Ishikawa (cell line): Measurements from ENCODE around the gene LRRC42.

Experiments
- CEBPB ChIP-seq: IDR thresholded peaks from 2 replicates; pipeline ENCODE4 v1.6.1; 2012
- CREB1 ChIP-seq: IDR thresholded peaks from 2 replicates; pipeline ENCODE4 v1.6.1; 2012; ENCODE audit warnings: low read depth
- EGR1 ChIP-seq: IDR thresholded peaks from 2 replicates; pipeline ENCODE4 v1.6.1; 2012
- EP300 ChIP-seq: IDR thresholded peaks from 2 replicates; pipeline ENCODE4 v1.6.1; 2012; ENCODE audit warnings: borderline replicate concordance
- FOXM1 ChIP-seq: IDR thresholded peaks from 2 replicates; pipeline ENCODE4 v1.6.1; 2012; ENCODE audit warnings: low read depth, borderline replicate concordance
- NFIC ChIP-seq: IDR thresholded peaks from 2 replicates; pipeline ENCODE4 v1.6.1; 2012
- RAD21 ChIP-seq: IDR thresholded peaks from 2 replicates; pipeline ENCODE4 v1.6.1; 2012; ENCODE audit warnings: low read depth
- TAF1 ChIP-seq: IDR thresholded peaks from 2 replicates; pipeline ENCODE4 v1.6.1; 2012; ENCODE audit warnings: low read depth, mild to moderate bottlenecking
- TCF12 ChIP-seq: IDR thresholded peaks from 2 replicates; pipeline ENCODE4 v1.6.1; 2012; ENCODE audit warnings: low read depth
- TEAD4 ChIP-seq: IDR thresholded peaks from 2 replicates; pipeline ENCODE4 v1.6.1; 2012
- YY1 ChIP-seq: IDR thresholded peaks from 2 replicates; pipeline ENCODE4 v1.6.1; 2012; ENCODE audit warnings: low read depth
- ZBTB7A ChIP-seq: IDR thresholded peaks from 2 replicates; pipeline ENCODE4 v1.6.1; 2012; ENCODE audit warnings: low read depth
- TF ChIP-seq, protein P1 (sequence below): IDR thresholded peaks from 2 replicates; pipeline ENCODE4 v1.6.1; 2012
- TF ChIP-seq, protein P2 (sequence below): IDR thresholded peaks from 2 replicates; pipeline ENCODE4 v1.6.1; 2012; ENCODE audit warnings: low read depth, mild to moderate bottlenecking
- TF ChIP-seq, protein P3 (sequence below): IDR thresholded peaks from 2 replicates; pipeline ENCODE4 v1.6.1; 2012

LRRC42 gene

DNA sequence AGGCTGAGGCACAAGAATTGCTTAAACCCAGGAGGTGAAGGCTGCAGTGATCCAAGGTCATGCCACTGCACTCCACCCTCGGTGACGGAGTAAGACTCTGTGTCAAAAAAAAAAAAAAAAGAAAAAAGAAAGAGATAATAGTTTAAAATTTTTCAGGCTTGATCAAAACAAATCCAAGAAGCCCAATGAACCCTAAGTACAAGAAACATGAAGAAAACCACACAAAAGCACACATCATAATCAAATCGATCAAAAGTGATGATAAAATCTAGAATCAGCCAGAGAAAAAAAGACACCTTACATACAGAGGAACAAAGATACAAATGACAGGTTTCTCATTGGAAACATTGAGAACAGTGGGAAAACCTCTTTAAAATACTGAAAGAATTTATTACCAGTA, 40.3 kb downstream of the LRRC42 start:
- TF ChIP-seq ZBTB7A: no peak
- TF ChIP-seq YY1: no peak
- TF ChIP-seq NFIC: no peak
- no peak for TF ChIP-seq TEAD4
- no peak for TF ChIP-seq TAF1

DNA sequence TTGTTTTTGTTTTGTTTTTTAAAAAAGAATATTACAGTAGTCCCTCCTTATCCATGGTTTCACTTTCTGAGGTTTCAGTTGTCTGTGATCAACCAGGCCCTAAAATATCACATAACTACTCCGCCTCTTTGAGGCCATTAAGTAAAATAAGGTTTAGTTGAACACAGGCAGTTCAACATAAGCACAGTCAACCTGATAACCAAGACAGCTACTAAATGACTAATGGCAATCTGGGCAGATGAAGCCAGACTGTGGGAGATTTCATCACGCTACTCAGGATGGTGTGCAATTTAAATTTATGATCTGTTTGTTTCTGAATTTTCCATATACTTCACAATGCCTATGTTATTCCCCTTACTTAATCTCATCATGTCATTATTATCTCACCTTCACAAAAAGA, 41.7 kb downstream of the LRRC42 start:
- TF ChIP-seq, protein P1, sequence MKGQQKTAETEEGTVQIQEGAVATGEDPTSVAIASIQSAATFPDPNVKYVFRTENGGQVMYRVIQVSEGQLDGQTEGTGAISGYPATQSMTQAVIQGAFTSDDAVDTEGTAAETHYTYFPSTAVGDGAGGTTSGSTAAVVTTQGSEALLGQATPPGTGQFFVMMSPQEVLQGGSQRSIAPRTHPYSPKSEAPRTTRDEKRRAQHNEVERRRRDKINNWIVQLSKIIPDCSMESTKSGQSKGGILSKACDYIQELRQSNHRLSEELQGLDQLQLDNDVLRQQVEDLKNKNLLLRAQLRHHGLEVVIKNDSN: no peak
- TF ChIP-seq YY1 (no peak), TEAD4 (no peak), RAD21 (no peak), FOXM1 (no peak), EP300 (no peak), CREB1 (no peak)

DNA sequence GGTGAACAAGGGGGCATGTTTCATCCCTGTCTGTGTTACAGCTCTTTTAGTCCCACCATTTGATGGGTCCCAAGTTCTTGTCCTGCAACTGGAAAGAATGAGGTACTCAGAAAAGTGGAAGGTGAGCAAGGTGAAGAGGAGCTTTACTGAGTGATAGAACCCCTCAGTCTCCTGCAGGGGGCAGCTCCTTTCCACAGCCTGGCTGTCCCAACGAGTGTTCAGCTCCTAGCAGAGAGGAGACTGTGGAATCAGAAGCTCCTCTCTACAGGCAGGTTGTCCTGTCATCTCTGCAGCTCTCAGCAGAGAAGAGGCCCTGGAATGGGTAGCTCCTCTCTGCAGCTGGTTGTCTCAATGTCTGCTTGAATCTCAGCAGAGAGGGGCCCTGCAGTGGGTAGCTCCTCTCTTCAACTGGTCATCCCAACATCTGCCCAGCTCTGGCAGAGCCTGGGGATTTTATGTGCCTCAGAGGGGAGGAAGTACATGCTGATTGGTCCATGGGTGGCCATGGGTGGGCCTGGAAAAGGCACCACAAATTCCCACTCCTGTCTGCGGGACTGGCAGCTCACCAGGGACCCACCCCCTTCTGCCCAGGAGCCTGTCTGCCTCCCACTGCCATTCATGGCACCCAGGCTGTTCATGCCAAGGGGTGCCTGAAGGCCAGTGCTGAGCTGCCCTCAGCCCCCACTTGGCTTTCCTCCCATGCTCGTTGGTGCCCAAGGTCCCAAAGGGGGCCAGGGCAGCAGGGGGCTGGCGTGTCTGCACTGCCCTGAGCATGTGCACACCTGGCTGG, 46.1 kb downstream of the LRRC42 start:
- no peak for TF ChIP-seq YY1
- peak; percentile 53 for TF ChIP-seq RAD21

DNA sequence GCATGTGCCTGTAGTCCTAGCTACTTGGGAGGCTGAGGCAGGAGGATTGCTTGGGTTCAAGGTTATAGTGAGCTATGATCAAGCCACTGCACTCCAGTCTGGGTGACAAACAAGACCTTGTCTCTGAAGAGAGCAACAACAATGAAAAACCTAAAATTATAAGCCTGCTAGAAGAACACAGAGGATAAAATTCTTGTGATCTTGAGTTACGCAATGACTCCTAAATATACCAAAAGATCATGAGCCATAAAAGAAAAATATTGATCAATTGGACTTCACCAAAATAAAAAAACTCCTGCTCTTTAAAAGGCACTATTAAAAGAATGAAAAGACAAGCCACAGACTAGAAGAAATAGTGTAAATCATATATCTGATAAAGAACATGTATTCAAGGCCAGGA, 49.5 kb downstream of the LRRC42 start:
- TF ChIP-seq CEBPB (peak; percentile 35; the same call in 1 of the 2 replicates), EP300 (no peak)

DNA sequence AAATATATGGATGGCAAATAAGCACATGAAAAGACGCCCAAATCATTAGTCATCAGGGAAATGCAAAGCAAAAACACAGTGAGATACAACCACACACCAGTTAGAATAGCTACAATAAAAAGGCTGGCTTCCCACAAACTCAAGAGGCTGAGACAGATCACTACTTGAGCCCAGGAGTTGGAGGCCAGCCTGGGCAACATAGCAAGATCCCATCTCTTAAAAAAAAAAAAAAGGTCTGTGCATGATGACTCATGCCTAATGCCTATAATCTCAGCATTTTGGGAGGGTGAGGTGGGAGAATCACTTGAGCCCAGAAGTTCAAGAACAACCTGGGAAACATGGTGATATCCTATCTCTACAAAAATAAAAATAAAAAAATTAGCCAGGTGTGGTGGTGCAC, 52.1 kb downstream of the LRRC42 start:
- no peak for TF ChIP-seq YY1

DNA sequence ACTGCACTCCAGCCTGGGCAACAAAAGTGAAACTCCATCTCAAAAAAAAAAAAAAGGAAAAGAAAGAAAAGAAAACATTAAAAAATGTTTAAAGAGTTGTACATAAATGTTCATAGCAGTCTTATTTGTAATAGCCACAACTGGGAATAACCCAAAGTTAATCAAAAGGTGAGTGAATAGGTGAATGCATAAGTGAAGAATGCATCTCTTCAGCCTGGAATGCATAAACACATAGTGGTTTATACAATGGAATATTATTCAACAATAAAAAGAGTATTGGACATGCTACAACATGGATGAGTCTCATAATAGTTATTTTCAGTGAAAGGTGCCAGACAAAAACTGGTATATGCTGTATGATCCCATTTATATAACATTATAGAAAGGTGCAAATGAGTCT, 53.8 kb downstream of the LRRC42 start:
- TF ChIP-seq CEBPB (no peak), EGR1 (no peak), TEAD4 (no peak), YY1 (no peak), ZBTB7A (no peak), CREB1 (no peak)
- TF ChIP-seq, protein P1: no peak
- TF ChIP-seq, protein P2, sequence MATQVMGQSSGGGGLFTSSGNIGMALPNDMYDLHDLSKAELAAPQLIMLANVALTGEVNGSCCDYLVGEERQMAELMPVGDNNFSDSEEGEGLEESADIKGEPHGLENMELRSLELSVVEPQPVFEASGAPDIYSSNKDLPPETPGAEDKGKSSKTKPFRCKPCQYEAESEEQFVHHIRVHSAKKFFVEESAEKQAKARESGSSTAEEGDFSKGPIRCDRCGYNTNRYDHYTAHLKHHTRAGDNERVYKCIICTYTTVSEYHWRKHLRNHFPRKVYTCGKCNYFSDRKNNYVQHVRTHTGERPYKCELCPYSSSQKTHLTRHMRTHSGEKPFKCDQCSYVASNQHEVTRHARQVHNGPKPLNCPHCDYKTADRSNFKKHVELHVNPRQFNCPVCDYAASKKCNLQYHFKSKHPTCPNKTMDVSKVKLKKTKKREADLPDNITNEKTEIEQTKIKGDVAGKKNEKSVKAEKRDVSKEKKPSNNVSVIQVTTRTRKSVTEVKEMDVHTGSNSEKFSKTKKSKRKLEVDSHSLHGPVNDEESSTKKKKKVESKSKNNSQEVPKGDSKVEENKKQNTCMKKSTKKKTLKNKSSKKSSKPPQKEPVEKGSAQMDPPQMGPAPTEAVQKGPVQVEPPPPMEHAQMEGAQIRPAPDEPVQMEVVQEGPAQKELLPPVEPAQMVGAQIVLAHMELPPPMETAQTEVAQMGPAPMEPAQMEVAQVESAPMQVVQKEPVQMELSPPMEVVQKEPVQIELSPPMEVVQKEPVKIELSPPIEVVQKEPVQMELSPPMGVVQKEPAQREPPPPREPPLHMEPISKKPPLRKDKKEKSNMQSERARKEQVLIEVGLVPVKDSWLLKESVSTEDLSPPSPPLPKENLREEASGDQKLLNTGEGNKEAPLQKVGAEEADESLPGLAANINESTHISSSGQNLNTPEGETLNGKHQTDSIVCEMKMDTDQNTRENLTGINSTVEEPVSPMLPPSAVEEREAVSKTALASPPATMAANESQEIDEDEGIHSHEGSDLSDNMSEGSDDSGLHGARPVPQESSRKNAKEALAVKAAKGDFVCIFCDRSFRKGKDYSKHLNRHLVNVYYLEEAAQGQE: no peak
- TF ChIP-seq, protein P3, sequence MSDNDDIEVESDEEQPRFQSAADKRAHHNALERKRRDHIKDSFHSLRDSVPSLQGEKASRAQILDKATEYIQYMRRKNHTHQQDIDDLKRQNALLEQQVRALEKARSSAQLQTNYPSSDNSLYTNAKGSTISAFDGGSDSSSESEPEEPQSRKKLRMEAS: no peak

DNA sequence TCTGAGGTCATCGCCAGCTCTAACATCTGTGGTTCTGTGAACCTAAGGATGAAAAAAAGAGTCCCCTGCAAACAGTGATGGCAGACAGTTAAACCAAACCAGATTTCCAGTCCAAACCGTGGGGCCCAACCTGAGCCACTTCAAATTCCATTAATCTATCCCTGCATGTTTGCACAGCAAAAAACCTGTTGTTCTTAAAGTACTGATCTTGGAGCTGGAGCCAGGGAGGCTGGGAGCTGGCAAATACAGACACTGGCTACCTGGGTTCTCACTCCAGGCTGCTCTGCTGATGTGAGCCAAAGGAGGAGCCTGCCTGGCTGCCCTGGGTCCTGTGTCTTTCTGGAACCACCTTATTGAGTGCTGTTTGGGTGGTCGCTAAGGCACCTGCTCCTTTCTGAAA, 55.4 kb downstream of the LRRC42 start:
- no peak for TF ChIP-seq TCF12
- TF ChIP-seq, protein P2: no peak
- no peak for TF ChIP-seq TAF1
- TF ChIP-seq, protein P3: no peak
- TF ChIP-seq ZBTB7A: no peak
- TF ChIP-seq CREB1: no peak
- no peak for TF ChIP-seq TEAD4
- TF ChIP-seq YY1: no peak
- no peak for TF ChIP-seq CEBPB
- no peak for TF ChIP-seq EGR1
- no peak for TF ChIP-seq EP300
- no peak for TF ChIP-seq RAD21
- TF ChIP-seq, protein P1: no peak
- no peak for TF ChIP-seq NFIC
- TF ChIP-seq FOXM1: no peak
